Thyroid gland (tissue), 4 donors: ENCODE results near the gene MEAF6.

Experiments
- POLR2A ChIP-seq, 2 donors: fragments of 450-650 bp; IDR thresholded peaks; one replicate each; pipeline ENCODE4 v1.6.1; 2017; ENCODE audit warnings: antibody characterized with exemption in 2 of 2, mild to moderate bottlenecking in 2 of 2, moderate library complexity in 1 of 2
- TF ChIP-seq, protein P1 (sequence below), 6 experiments: fragments of 200-600 bp in 3 of 6; fragments of 450-650 bp in 3 of 6; sonication (generic) in 3 of 6; IDR thresholded peaks; one replicate each; pipeline ENCODE4 v1.5.1; 2016 to 2019; ENCODE audit warnings: antibody characterized with exemption in 6 of 6, mild to moderate bottlenecking in 2 of 6, inconsistent platforms in 1 of 6, moderate library complexity in 1 of 6

DNA sequence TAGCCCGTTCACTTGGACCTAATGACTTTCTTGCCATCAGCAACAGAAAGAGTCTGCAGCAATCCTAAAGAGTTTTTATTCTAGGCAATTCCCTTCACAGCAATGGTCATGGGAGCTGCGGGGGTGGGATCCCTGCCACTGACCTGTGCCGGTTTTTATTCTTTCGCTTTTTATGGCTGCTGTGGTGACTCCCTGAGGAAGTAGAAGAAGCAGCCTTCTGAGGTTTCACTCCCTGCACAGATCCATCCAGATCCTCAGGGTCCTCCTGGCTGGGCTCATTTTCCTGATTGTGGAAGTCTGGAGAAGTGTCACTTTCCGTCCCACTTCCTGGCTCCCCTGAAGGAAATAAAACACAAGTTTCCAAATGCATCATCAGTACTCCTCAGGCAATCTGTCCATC, 12.9 kb downstream of the MEAF6 start:
- TF ChIP-seq, protein P1, sequence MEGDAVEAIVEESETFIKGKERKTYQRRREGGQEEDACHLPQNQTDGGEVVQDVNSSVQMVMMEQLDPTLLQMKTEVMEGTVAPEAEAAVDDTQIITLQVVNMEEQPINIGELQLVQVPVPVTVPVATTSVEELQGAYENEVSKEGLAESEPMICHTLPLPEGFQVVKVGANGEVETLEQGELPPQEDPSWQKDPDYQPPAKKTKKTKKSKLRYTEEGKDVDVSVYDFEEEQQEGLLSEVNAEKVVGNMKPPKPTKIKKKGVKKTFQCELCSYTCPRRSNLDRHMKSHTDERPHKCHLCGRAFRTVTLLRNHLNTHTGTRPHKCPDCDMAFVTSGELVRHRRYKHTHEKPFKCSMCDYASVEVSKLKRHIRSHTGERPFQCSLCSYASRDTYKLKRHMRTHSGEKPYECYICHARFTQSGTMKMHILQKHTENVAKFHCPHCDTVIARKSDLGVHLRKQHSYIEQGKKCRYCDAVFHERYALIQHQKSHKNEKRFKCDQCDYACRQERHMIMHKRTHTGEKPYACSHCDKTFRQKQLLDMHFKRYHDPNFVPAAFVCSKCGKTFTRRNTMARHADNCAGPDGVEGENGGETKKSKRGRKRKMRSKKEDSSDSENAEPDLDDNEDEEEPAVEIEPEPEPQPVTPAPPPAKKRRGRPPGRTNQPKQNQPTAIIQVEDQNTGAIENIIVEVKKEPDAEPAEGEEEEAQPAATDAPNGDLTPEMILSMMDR (IDR thresholded peaks at IDR 0.05), result no peak
- no peak for TF ChIP-seq POLR2A (IDR thresholded peaks at IDR 0.05)
